HG03520 (cell line): ENCODE data around the gene CLIC3.

Experiments used
- ATAC-seq: cut with Tn5 transposase; IDR thresholded peaks from one replicate; pipeline ENCODE4 v1.9.1; 2021; ENCODE audit warnings: mild to moderate bottlenecking, moderate library complexity; ENCODE audit not compliant: unreplicated experiment

Gene CLIC3

DNA sequence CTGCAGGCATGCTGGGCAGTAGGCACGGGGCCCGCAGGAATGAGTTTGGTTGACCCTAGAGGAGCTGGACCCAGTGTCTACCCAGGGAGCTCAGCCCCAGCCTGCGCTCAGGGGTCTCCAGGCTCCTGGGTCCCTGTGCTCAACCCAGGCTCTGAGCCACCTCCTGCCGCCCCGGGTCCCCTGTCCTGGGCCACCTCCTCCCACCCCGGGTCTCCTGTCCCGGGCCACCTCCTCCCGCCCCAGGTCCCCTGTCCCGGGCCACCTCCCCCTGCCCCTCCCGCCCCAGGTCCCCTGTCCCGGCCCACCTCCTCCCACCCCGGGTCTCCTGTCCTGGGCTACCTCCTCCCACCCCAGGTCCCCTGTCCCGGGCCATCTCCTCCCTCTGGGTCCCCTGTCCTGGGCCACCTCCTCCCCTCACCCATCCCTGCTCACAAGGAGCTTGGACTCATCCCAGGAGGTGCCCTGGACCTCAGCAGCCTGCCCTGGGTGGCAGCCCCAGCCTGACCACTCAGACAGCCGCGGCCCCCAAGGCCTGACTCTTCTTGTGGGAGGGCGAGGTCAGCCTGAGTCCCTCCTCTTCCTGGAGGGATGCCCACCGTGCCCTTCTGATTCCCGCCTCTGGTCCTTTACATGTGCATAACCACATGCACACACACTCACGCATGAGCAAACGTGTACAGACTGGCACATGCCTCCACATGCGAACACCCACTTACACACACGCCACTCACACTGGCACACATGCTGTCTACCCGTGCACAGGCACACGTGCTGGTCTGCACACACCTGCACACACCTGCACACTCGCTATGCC, 41.9 kb downstream of the CLIC3 start:
- ATAC-seq = no peak

DNA sequence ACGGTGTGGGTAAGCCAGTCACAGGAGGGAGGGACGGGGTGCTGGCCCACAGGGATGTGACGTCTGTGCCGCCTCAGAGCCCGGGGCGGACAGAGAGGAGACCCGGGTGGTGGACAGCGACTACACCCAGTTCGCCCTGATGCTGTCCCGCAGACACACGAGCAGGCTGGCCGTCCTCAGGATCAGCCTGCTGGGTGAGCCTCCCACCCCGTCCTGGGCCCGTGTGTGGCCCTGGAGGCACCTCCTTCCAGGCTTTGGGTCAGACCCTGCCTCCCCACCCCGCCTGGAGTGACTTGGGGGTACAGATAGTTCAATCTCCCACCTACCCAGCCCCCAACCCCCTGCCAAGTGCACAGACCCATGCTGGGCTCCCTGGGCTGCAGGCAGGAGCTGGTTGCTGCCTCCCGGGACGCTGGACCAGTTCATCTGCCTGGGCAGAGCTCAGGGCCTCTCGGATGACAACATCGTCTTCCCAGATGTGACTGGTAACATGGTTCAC, 42.5 kb downstream of the CLIC3 start:
- no peak for ATAC-seq

DNA sequence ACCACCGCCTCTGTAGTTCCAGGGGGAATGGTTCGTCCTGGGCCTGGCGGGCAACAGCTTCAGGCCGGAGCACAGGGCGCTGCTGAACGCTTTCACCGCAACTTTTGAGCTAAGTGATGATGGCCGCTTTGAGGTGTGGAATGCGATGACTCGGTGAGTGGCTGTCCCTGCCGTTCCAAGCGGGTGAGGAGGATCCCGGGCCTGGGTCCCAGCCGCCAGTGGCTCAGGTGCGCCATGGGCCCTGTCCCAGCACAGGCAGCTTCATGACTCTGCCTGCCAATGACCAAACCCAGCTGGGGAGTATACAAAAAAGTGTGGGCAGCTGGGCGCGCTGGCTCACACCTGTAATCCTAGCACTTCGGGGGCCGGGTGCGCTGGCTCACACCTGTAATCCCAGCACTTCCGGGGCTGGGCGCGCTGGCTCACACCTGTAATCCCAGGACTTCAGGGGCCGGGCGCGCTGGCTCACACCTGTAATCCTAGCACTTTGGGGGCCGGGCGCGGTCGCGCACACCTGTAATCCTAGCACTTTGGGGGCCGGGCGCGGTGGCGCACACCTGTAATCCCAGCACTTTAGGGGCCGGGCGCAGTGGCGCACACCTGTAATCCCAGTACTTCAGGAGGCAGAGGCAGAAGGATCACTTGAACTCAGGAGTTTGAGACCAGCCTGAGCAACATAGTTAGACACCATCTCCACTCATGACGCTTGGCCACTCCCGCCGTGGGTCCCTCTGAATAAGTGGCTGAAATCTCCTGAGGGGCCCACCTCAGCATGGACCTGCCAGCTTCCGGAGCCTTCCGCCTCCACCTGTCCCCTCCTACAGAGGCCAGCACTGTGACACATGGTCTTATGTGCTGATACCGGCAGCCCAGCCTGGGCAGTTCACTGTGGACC, 43.2 kb downstream of the CLIC3 start:
- ATAC-seq = no peak

DNA sequence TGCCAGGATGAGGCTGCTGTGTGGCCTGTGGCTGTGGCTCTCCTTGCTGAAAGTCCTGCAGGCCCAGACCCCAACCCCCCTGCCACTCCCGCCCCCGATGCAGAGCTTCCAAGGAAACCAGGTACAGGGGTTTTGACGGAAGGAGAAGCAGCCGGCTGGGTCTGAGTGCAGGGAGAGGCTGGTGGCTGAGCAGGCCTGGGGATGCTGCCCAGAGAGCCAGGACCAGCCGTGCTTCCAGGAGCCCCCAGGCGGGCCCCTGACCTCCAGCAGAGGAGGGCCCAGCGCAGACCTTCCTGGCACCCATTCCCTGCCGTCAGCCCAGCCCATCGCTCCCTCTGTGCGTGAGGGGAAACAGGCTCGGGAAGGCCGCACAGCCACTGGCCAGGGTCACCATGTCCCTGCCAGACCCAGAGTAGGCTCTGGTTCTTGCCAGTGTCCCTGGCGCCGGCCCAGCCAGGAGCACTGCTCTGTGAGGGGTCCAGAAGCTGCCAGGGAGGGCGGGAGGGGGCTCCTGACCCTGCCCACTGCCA, 44.0 kb downstream of the CLIC3 start:
- ATAC-seq = no peak

DNA sequence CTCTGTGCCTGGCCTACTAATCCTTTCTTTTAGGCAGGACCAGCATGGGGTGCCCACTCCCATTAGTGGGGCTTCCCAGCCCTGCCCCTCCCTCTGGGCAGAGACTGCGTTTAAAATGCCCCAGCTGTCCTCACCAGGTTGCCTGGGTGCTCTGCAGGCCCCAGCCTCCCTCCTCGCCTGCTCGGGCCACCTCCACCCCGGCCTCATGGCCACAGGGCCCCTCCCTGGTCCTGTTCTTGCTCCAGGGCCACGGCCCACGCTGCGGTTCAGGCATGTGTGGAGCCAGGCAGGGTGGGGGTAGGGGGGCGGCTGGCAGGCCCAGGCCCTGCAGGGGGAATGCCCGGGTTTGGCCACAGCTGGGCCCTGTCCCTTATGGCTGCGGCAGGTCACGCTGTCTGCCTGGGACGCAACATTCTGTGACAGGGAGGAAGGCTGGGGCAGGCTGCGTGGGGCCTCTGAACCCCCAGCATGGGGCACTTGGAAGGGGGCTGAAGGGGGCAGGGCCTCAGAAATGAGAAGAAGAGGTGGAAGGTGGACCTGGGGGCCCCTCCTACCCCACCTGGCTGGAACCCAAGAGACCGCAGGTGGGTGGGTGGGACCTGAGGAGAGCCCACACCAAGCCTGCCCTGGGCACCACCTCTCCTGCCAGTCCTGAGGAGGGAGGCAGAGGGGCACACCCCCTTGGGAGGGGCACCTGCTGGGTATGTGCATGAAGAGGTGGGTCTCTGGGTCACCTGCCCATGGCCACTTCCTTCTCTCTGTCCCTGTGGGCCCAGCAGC, 44.6 kb downstream of the CLIC3 start, which contains the start of gene LCN12:
TSS of gene LCN12 (plus strand) at position 733 of the 780 bp plus-strand sequence. CDS start 55 bp downstream, outside the sequence.
- no peak for ATAC-seq

DNA sequence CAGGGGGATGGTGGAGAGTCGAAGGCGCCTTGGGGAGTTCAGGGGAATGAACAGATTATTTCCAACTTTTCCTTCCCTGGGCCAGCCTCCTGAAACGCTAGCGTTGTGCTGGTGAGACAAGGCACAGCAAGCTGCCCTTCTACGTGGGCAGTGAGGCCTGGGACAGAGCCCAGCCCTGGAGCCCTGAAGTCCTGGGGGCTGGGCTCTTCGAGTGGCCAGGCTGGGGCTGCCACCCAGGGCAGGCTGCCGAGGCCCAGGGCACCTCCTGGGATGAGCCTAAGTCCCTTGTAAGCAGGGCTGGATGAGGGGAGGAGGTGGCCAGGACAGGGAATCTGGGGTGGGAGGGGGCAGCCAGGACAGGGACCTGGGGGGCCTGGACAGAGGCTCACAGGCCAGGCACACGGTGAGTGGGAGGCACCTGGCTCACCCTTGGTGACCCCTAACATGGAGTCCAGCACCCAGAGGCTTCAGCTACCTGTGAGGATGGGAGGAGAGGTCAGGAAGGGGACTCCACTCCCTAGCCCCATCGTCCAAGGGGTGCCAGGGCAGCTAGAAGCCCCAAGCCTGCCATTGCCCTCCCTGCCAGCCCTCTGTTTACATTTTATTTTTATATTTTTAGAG, 45.6 kb downstream of the CLIC3 start:
- ATAC-seq = no peak

DNA sequence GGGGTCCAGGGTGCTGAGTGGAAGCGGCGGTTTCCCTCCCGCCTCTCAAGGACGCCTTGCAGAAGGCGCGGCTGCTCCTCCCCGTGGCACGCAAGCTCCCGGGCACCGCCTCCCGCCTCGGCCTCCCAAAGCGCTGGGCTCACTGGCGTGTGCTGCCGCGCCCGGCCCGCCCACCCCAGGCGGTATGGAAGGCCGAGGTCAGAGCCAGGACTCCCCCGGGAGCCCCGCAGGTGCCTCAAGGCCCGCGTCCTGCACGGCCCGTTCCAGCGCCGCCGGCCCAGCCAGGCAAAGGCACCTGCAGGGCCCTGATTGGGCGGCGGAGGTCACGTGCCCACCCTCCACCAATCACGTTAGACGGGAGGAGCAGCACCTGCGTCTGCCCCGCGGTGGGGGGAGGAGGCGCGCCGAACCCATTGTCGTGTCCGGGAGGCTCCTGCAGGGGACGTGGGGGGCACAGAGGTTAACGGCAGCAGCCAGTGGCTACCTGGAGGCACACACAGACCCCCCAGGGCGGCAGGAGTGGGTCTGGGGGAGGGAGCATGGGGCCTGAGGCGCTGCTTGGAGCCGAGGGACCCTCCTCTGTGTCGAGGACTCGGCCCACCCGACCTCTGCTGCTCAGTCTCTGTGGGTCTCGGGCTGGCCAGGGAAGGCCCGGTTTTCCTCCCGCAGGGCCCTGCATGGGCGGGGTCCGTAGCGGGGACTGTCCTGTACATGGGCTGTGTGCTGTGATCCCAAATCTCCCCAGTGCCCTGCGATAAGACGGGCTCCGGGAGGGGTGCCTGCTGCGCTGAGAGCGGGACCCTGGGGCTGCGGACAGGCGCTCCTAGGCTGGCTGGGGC, 46.3 kb downstream of the CLIC3 start:
- peak; percentile 81 for ATAC-seq

DNA sequence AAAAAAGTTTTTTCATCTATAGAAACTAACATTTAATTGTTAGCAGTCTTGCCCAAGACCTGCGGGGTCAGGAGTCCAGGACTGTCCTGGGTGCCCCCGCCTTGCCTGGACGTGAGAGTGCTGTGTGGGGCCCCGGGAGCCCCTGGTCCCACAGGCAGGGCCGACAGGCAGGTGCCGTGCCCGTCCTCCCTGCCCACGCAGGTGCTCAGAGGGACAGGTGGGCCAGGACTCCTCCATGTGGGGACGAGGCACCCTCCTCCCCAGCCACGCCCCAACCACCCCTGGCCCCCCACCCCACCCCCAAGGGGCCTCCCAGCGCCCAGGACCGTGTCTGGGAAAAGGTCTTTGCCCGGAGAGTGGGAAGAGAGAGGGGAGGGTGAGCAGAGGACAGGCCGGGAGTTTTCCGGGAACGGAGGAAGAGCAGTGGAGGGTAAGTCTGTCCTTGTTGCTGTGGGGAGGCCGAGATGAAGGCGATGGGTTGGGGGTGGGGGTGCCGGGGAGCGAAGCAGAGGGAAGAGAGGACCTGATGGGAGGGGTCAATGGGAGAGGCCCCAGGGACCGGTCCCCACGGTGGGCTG, 47.0 kb downstream of the CLIC3 start:
- ATAC-seq = no peak

DNA sequence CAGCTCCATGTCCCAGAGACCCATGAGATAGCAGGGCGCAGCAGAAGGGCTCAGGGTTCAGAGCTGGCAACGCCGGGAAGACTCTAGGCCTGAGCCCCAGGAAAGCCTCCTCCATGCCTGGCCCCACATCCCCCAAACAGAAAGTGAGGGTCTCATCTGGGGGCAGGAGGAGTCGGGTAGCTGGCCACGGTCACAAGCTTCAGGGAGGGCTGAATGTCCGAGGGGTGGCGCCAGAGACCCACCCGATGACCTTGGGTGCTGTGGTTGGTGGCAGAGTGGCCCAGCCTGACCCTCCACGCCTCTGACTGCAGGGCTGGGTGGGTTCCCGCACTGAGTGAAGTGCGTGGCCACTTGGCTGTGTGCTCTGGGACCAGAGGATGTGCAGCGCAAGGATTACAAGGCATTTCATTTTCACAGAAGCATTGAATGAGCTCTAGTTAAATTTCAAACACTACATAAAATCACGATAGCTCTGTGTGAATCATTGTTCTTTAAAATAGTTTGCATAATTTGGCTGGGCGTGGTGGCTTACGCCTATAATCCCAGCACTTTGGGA, 48.3 kb downstream of the CLIC3 start:
- no peak for ATAC-seq

DNA sequence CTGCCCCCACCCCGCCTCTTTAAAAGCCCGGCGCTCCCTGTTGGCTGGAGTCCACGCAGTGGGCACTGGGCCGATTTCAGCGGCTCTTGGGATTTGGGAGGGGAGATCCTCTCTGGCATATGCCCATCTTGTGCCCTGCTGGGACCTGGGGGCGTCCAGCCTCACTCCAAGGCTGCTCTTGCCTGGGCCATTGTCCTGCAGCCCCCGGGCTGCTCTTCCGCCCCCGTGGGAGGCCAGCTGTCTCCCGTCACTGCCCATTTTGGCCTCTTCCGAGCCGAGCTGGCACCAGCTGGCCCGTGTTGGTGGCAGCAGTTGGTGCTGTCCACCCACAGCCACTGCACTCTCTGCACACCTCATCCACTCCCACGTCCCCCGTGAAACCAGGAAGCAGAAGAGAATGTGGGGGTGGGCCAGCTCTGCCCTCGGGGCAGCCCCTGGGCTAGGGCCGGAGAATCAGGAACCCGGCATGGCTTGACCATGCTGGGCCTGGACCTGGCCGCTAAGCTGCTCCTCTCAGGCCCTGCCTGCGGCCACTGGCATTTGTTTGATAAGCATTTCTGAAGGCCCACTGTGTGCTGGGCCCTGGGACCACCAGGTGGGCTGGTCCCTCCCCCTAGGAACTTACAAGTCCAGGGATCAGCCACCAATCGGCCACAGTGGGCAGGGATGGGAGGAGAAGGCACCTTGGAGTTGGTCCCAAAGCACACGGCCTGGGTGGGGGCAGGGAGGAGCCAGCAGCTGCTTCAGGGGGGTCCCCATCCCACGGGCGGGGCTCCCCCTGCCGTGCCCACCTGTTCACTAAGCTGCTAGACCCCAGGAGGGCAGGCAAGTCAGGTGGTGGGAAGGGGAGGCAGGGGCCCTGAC, 49.1 kb downstream of the CLIC3 start:
- ATAC-seq = no peak

DNA sequence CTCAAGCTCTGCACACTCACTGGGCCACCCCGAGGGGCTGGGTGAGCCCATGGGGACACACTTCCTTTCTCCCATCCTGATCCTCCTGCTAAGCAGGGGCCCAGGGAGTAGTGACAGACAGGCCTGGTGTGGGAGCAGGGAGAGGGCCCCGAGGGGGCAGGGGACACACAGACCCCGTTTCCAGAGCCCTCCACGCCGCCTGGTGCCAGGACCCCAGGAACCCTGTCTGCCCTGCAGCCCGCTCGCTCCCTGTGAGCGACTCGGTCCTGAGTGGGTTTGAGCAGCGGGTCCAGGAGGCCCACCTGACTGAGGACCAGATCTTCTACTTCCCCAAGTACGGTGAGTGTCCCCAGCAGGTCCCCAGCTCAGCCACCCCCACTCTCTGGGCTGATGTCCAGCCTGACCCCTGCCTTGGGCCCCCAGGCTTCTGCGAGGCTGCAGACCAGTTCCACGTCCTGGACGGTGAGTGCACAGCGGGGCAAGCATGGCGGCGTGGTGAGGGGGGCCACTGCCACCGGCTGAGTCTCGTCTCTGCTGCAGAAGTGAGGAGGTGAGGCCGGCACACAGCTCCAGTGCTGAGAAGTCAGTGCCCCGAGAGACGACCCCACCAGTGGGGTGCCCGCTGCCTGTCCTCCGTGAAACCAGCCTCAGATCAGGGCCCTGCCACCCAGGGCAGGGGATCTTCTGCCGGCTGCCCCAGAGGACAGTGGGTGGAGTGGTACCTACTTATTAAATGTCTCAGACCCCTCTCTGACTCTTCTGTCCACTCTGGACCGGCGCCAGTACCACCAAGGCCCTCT, 49.9 kb downstream of the CLIC3 start:
- ATAC-seq = no peak

DNA sequence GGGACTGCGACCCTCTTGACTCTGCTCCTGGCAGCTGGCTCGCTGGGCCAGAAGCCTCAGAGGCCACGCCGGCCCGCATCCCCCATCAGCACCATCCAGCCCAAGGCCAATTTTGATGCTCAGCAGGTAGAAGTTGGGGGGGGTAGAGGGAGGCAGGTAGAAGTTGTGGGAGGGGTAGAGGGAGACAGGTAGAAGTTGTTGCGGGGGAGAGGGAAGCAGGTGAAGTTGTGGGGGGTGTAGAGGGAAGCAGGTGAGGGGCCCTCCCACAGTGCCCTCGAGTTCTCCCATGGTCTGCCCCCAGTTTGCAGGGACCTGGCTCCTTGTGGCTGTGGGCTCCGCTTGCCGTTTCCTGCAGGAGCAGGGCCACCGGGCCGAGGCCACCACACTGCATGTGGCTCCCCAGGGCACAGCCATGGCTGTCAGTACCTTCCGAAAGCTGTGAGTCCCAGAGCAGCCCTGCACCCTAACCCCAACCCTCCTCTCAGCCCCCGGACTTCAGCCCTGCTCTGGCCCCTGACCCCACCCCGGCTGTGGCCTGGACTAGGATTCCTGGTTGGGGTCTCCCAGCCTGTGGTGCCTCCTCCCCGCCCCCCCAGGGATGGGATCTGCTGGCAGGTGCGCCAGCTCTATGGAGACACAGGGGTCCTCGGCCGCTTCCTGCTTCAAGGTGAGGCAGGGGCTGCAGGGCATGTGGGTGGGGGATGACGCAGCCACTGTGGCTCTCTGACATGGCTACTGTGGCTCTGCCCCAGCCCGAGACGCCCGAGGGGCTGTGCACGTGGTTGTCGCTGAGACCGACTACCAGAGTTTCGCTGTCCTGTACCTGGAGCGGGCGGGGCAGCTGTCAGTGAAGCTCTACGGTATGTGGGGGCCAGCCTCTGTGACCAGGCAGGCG, 50.8 kb downstream of the CLIC3 start:
- no peak for ATAC-seq
